ENCODE results near the gene DDX11.
"Not testable (repeated sequence)": the region's sequence is repeated elsewhere in the genome, so short reads cannot be mapped to it uniquely, and the experiment has no call there.

Gene DDX11

DNA sequence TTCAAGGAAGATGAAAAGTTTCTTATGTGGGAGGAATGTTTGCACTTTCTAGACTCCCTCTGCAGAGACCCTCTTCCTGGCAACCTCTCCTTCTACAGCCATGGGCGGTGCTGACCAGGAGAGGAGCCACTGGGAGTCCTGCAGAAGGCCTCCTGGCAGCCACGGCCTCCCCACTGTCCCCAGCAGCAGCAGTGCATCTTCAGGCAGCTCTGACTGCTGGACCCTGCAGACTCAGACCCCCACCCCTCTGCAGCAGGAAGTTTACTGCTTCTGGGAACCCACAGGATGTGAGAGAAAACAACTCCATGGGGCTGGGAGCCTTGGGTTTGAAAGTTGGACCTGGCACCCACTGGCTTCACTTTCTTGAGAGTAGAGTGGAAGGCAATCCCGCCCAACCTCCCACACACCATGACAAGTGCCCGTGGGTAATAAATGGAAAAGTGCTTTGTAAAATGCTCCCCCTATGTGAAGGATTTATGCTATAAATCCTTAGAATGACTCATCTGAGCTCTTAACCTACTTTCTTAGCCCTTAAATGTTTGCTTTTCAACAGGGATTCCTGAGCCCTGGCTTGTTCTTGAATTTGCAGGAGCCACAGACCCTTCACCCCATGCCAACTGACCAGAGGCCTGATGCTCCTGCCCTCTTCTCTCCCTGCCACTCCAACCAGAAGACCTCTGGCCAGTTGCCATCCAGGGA is 37.5 kb upstream of the DDX11 start:
- Histone ChIP-seq H3K4me3 (ENCODE audit: low read depth, low read length) (no peak overlapping the region), H3K27me3 (ENCODE audit: control insufficient read depth, insufficient read depth, low read length) (peaks cover 3% of the 10 kb centered on the region; the same call in 1 of the 2 replicates), H3K4me1 (ENCODE audit: control insufficient read depth, insufficient read depth, low read length) (no peaks in the 10 kb centered on the region), H3K9me3 (ENCODE audit: control insufficient read depth, insufficient read depth, low read depth, low read length) (no peaks in the 10 kb centered on the region), H3K9ac (ENCODE audit: low read length) (no peak overlapping the region), H3K27ac (ENCODE audit: low read depth, low read length) (no peak overlapping the region), H3K36me3 (ENCODE audit: control insufficient read depth, insufficient read depth, low read length) (no peaks in the 10 kb centered on the region)

- no peaks in the 10 kb centered on the region for H3K9me3 ChIP-seq (ENCODE audit: control insufficient read depth, insufficient read depth, low read depth, low read length)
- no peak overlapping the region for H3K4me3 ChIP-seq (ENCODE audit: low read depth, low read length)
- H3K4me1 ChIP-seq (ENCODE audit: control insufficient read depth, insufficient read depth, low read length) = no peaks in the 10 kb centered on the region
- H3K27me3 ChIP-seq (ENCODE audit: control insufficient read depth, insufficient read depth, low read length) = peaks cover 3% of the 10 kb centered on the region; the same call in 1 of the 2 replicates
- H3K27ac ChIP-seq (ENCODE audit: low read depth, low read length) = no peak overlapping the region
- no peak overlapping the region for H3K9ac ChIP-seq (ENCODE audit: low read length)
- no peaks in the 10 kb centered on the region for H3K36me3 ChIP-seq (ENCODE audit: control insufficient read depth, insufficient read depth, low read length)
Measured at GRCh38 chr12:31037028-31037427, 36.6 kb upstream of the DDX11 start.

- H3K4me3 ChIP-seq (ENCODE audit: low read depth, low read length) = no peak overlapping the region
- H3K27me3 ChIP-seq (ENCODE audit: control insufficient read depth, insufficient read depth, low read length) = peaks cover 3% of the 10 kb centered on the region; the same call in 1 of the 2 replicates
- H3K36me3 ChIP-seq (ENCODE audit: control insufficient read depth, insufficient read depth, low read length) = no peaks in the 10 kb centered on the region
- H3K9me3 ChIP-seq (ENCODE audit: control insufficient read depth, insufficient read depth, low read depth, low read length) = no peaks in the 10 kb centered on the region
- no peak overlapping the region for H3K27ac ChIP-seq (ENCODE audit: low read depth, low read length)
- no peaks in the 10 kb centered on the region for H3K4me1 ChIP-seq (ENCODE audit: control insufficient read depth, insufficient read depth, low read length)
- no peak overlapping the region for H3K9ac ChIP-seq (ENCODE audit: low read length)
Measured at GRCh38 chr12:31037931-31038330, 35.7 kb upstream of the DDX11 start.

GRCh38 chr12:31041033-31041564 is 32.6 kb upstream of the DDX11 start:
- Histone ChIP-seq H3K36me3 (ENCODE audit: control insufficient read depth, insufficient read depth, low read length) (no peaks in the 10 kb centered on the region), H3K27ac (ENCODE audit: low read depth, low read length) (no peak overlapping the region), H3K27me3 (ENCODE audit: control insufficient read depth, insufficient read depth, low read length) (peaks cover 3% of the 10 kb centered on the region; the same call in 1 of the 2 replicates), H3K9ac (ENCODE audit: low read length) (no peak overlapping the region), H3K4me3 (ENCODE audit: low read depth, low read length) (no peak overlapping the region), H3K4me1 (ENCODE audit: control insufficient read depth, insufficient read depth, low read length) (no peaks in the 10 kb centered on the region), H3K9me3 (ENCODE audit: control insufficient read depth, insufficient read depth, low read depth, low read length) (no peaks in the 10 kb centered on the region)

GRCh38 chr12:31050143-31050542 is 23.5 kb upstream of the DDX11 start:
- H3K36me3 ChIP-seq (ENCODE audit: control insufficient read depth, insufficient read depth, low read length); H3K4me1 ChIP-seq (ENCODE audit: control insufficient read depth, insufficient read depth, low read length); H3K9ac ChIP-seq (ENCODE audit: low read length); H3K4me3 ChIP-seq (ENCODE audit: low read depth, low read length); H3K9me3 ChIP-seq (ENCODE audit: control insufficient read depth, insufficient read depth, low read depth, low read length); H3K27ac ChIP-seq (ENCODE audit: low read depth, low read length); H3K27me3 ChIP-seq (ENCODE audit: control insufficient read depth, insufficient read depth, low read length): not testable (repeated sequence)

DNA sequence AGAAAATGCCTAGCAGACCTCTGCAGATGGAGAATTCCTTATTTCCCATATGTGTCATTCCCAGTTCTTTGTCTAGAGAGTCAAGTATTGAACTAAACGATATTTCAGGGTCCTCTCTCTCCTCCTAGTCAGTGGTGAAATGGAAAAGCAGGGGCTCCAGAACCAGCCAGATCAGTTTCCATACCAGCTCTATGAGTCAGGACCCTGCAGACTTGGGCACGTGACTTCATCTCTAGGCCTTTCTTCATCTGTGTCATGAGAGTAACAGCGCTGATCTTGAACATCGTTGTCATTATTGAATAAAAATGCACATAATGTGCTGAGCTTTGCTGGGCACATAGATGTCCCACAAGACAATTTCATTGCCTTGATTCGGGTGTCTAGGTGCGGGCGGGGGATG is 23.1 kb upstream of the DDX11 start:
- H3K27ac ChIP-seq (ENCODE audit: low read depth, low read length); H3K4me3 ChIP-seq (ENCODE audit: low read depth, low read length); H3K4me1 ChIP-seq (ENCODE audit: control insufficient read depth, insufficient read depth, low read length); H3K27me3 ChIP-seq (ENCODE audit: control insufficient read depth, insufficient read depth, low read length); H3K9ac ChIP-seq (ENCODE audit: low read length); H3K36me3 ChIP-seq (ENCODE audit: control insufficient read depth, insufficient read depth, low read length); H3K9me3 ChIP-seq (ENCODE audit: control insufficient read depth, insufficient read depth, low read depth, low read length): not testable (repeated sequence)

GRCh38 chr12:31051692-31052091 is 22.0 kb upstream of the DDX11 start:
- H3K4me3 ChIP-seq (ENCODE audit: low read depth, low read length); H3K36me3 ChIP-seq (ENCODE audit: control insufficient read depth, insufficient read depth, low read length); H3K9me3 ChIP-seq (ENCODE audit: control insufficient read depth, insufficient read depth, low read depth, low read length); H3K9ac ChIP-seq (ENCODE audit: low read length); H3K27me3 ChIP-seq (ENCODE audit: control insufficient read depth, insufficient read depth, low read length); H3K4me1 ChIP-seq (ENCODE audit: control insufficient read depth, insufficient read depth, low read length); H3K27ac ChIP-seq (ENCODE audit: low read depth, low read length): not testable (repeated sequence)

GRCh38 chr12:31052121-31052520 is 21.5 kb upstream of the DDX11 start:
- not testable (repeated sequence) for H3K27me3 ChIP-seq (ENCODE audit: control insufficient read depth, insufficient read depth, low read length); H3K27ac ChIP-seq (ENCODE audit: low read depth, low read length); H3K9ac ChIP-seq (ENCODE audit: low read length); H3K9me3 ChIP-seq (ENCODE audit: control insufficient read depth, insufficient read depth, low read depth, low read length); H3K4me1 ChIP-seq (ENCODE audit: control insufficient read depth, insufficient read depth, low read length); H3K36me3 ChIP-seq (ENCODE audit: control insufficient read depth, insufficient read depth, low read length); H3K4me3 ChIP-seq (ENCODE audit: low read depth, low read length)

DNA sequence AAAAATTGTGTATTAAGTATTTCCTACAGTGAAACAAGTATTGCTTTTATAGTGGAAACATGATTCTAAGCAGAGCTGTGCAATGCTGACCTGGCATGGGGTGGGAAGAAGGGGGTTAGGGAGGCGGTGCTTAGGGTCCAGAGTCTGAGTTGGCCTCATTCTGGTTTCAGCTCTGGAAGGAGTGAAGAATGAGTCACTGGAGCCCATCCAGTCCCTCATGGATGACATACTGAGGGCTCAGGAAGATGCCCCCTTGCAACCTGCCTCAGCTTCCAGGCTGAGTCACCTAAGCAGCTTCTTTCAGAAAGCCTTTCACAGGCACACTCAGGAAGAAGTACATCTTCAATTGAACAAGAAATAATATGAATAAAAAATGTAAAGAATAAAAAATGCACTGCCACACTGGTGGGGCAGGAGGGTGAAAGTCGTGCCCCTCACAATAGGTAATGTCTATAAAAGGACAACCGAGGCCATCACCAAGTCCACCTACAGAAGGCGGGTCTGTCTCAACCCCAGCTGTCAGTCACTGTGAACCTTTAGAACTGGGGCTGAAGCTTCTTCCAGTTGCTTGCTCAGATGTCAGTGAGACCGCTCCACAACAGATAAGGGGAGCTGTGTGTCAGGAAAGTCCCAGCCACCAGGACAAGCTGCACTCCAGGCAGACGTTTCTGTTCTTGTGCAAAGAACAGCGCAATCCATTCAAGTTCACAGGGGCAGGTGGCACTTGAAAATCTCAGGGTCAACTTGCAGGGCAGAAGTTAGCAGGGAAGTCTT is 20.8 kb upstream of the DDX11 start:
- not testable (repeated sequence) for H3K9me3 ChIP-seq (ENCODE audit: control insufficient read depth, insufficient read depth, low read depth, low read length); H3K4me3 ChIP-seq (ENCODE audit: low read depth, low read length); H3K4me1 ChIP-seq (ENCODE audit: control insufficient read depth, insufficient read depth, low read length); H3K9ac ChIP-seq (ENCODE audit: low read length); H3K27me3 ChIP-seq (ENCODE audit: control insufficient read depth, insufficient read depth, low read length); H3K36me3 ChIP-seq (ENCODE audit: control insufficient read depth, insufficient read depth, low read length); H3K27ac ChIP-seq (ENCODE audit: low read depth, low read length)

GRCh38 chr12:31053944-31054343 is 19.7 kb upstream of the DDX11 start:
- H3K4me1 ChIP-seq (ENCODE audit: control insufficient read depth, insufficient read depth, low read length); H3K27me3 ChIP-seq (ENCODE audit: control insufficient read depth, insufficient read depth, low read length); H3K9ac ChIP-seq (ENCODE audit: low read length); H3K36me3 ChIP-seq (ENCODE audit: control insufficient read depth, insufficient read depth, low read length); H3K9me3 ChIP-seq (ENCODE audit: control insufficient read depth, insufficient read depth, low read depth, low read length); H3K27ac ChIP-seq (ENCODE audit: low read depth, low read length); H3K4me3 ChIP-seq (ENCODE audit: low read depth, low read length): not testable (repeated sequence)

DNA sequence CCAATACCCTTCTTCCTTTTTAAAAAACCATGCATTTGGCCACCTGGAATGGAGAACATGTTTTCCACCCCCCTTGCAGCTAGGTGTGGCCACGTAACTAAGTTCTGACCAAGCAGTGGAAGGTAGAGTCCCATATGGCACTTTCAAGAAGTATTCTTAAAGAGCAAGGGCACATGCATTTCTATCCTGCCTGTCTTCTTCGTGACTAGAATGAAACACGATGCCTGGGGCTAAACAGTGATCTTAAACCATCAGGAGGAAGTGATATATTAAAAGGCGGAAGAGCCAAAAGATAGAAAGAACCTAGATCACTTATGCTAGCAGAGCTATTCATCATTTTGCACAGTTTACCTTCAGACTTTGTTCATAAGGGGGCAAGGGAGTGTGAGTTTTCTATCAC is 16.0 kb upstream of the DDX11 start:
- Histone ChIP-seq H3K4me1 (ENCODE audit: control insufficient read depth, insufficient read depth, low read length) (no peaks in the 10 kb centered on the region), H3K36me3 (ENCODE audit: control insufficient read depth, insufficient read depth, low read length) (no peaks in the 10 kb centered on the region), H3K27ac (ENCODE audit: low read depth, low read length) (no peak overlapping the region), H3K27me3 (ENCODE audit: control insufficient read depth, insufficient read depth, low read length) (no peaks in the 10 kb centered on the region), H3K9me3 (ENCODE audit: control insufficient read depth, insufficient read depth, low read depth, low read length) (no peaks in the 10 kb centered on the region), H3K9ac (ENCODE audit: low read length) (no peak overlapping the region), H3K4me3 (ENCODE audit: low read depth, low read length) (no peak overlapping the region)
